ENCODE data around the gene SULF2. TPM values are rescaled to one million over a fixed set of nuclear protein-coding genes. Genes with fewer than 3 reads are reported as not detected.

Gene SULF2
- total and polyA plus RNA-seq, 2 donors (not counting 1 experiment from before 2014, with no cell fraction given), result 1.2 to 1.7 TPM

DNA sequence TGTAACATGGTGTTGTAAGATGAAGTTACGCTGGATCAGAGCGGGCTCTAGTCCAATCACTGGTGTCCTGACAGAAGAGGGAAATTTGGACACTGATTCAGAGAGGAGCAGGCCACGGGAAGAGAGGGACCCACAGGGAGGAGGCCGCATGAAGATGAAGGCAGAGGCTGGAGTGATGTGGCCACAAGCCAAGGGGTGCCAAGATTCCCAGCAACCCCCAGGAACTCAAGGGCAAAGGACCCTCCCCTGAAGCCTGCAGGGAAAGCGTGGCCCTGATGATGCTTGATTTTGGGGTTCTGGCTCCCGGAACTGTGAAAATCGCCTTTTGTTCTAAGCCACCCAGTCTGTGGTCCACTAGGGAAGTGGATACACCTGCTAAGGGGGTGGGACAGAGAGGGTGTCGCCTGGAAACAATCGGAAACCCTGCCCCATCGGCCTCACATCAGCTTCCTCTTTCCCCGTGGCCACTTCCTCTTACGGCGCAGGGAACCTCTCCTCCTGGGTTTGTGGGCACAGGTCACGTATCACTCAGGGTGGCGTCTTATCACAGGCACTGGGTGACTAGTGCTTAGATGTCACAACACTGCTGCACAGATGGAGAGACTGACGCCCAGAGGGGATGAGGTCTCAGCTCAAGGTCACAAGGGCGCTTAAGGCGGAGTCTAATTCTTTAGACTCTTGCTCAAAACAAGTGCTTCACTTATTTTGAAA, 58.0 kb downstream of the SULF2 start:
- CTCF ChIA-PET, result interaction anchor here (1.0 to 6.5 kb wide), 7 partner anchors 49 to 893 kb away, joined by 3 to 124 read pairs (median 3); partner anchors contain the start of gene SULF2
- TF ChIP-seq, protein P1, sequence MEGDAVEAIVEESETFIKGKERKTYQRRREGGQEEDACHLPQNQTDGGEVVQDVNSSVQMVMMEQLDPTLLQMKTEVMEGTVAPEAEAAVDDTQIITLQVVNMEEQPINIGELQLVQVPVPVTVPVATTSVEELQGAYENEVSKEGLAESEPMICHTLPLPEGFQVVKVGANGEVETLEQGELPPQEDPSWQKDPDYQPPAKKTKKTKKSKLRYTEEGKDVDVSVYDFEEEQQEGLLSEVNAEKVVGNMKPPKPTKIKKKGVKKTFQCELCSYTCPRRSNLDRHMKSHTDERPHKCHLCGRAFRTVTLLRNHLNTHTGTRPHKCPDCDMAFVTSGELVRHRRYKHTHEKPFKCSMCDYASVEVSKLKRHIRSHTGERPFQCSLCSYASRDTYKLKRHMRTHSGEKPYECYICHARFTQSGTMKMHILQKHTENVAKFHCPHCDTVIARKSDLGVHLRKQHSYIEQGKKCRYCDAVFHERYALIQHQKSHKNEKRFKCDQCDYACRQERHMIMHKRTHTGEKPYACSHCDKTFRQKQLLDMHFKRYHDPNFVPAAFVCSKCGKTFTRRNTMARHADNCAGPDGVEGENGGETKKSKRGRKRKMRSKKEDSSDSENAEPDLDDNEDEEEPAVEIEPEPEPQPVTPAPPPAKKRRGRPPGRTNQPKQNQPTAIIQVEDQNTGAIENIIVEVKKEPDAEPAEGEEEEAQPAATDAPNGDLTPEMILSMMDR (IDR thresholded peaks at IDR 0.05), result no peak
- TF ChIP-seq EZH2 (IDR thresholded peaks at IDR 0.05; ENCODE audit: borderline replicate concordance, insufficient read depth, low read depth, low read length, poor library complexity, severe bottlenecking), result no peak
- peaks cover 53% of the 10 kb centered on the region for H3K4me1 Mint-ChIP-seq
- peak overlapping the region; percentile 19 for H2AFZ ChIP-seq (ENCODE audit: insufficient read depth, low read depth, low read length, poor library complexity, severe bottlenecking)
- POLR2A ChIA-PET, result interaction anchor here (1.0 to 1.2 kb wide), 3 partner anchors 9 to 893 kb away, joined by 3 read pairs; no protein-coding TSS in a partner anchor
- peaks cover 0 to 7% (median 0%) of the 10 kb centered on the region in 3 donors for H3K9me3 ChIP-seq (ENCODE audit: control extremely low read depth in 1 of 3, control insufficient read depth in 2 of 3, insufficient read depth in 1 of 3, low read length in 2 of 3)
- ATAC-seq (ENCODE audit: low read depth) (peak; percentile 95), DNase-seq (peak; percentile 97)
- no peaks in the 10 kb centered on the region for H3K9me3 Mint-ChIP-seq (ENCODE audit: insufficient read depth)
- H3K4me3 Mint-ChIP-seq, result peak overlapping the region; percentile 90
- H3K79me2 ChIP-seq (ENCODE audit: control insufficient read depth, insufficient read depth, low read length), result no peaks in the 10 kb centered on the region
- WGBS (ENCODE audit: insufficient coverage), result 14% methylated on average over 12 of the region's 18 CpGs
- peak overlapping the region; percentile 97 for H3K27ac Mint-ChIP-seq
- peak overlapping the region; percentile 88 to 91 for H3K27ac ChIP-seq (ENCODE audit: low read length in 2 of 2)
- H3K27me3 ChIP-seq (replicated peaks in 1 of 4; ENCODE audit: control extremely low read depth in 1 of 4, control insufficient read depth in 3 of 4, insufficient read depth in 4 of 4, low read length in 3 of 4), result no peaks in the 10 kb centered on the region
- H3K4me3 ChIP-seq (ENCODE audit: control extremely low read depth in 1 of 5, extremely low read depth in 1 of 5, insufficient read depth in 1 of 5, low read depth in 2 of 5, low read length in 4 of 5), result peak overlapping the region; percentile 16 to 54 (median 46)
- peak overlapping the region; percentile 50 for H3K9ac ChIP-seq (ENCODE audit: low read length)
- H3K4me2 ChIP-seq (replicated peaks; ENCODE audit: low read depth, low read length, poor library complexity, severe bottlenecking), result peak overlapping the region; percentile 77
- H3K27me3 Mint-ChIP-seq, result no peaks in the 10 kb centered on the region
- intact Hi-C loops (cut with micrococcal nuclease), result loop anchor here (1.0 to 5.0 kb wide), 4 partner anchors 50 to 1195 kb away; partner anchors contain the start of gene ARFGEF2
- no peaks in the 10 kb centered on the region for H3K36me3 ChIP-seq (replicated peaks in 1 of 2; ENCODE audit: control extremely low read depth in 1 of 2, control insufficient read depth in 1 of 2, extremely low read depth in 1 of 2, insufficient read depth in 2 of 2, low read length in 1 of 2)
- H4K20me1 ChIP-seq (ENCODE audit: control insufficient read depth, insufficient read depth, low read length, poor library complexity, severe bottlenecking), result no peaks in the 10 kb centered on the region
- H3K4me1 ChIP-seq (ENCODE audit: control insufficient read depth in 2 of 2, insufficient read depth in 2 of 2, low read length in 2 of 2), result peaks cover 37 to 49% of the 10 kb centered on the region in 2 donors

DNA sequence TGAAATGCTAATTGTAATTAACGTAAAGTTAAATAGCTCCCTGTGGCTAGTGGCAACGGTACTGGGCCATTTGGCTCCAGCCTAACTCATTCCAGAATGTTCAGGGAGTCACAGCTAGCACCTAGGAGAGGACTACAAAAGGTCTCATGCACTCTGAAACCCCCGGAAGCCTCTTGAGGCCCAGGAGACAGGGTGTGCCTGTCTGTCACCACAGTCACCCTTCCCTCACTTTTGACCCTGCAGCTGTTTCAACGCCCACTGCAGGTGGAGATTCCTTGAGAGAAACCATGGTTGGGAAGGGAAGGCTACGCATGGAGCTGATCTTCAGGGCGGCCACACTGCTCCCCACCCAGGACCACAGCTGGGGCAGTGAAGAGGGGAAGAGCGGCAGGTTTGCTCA, 58.6 kb downstream of the SULF2 start:
- WGBS (ENCODE audit: insufficient coverage), result 56% methylated on average over 5 of the region's 7 CpGs
- H3K27me3 ChIP-seq (replicated peaks in 1 of 4; ENCODE audit: control extremely low read depth in 1 of 4, control insufficient read depth in 3 of 4, insufficient read depth in 4 of 4, low read length in 3 of 4), result no peaks in the 10 kb centered on the region
- intact Hi-C loops (cut with micrococcal nuclease), result loop anchor here (1.0 to 5.0 kb wide), 5 partner anchors 49 to 1196 kb away; partner anchors contain the start of gene ARFGEF2
- CTCF ChIA-PET, result interaction anchor here (1.0 to 6.5 kb wide), 6 partner anchors 49 to 894 kb away, joined by 3 to 124 read pairs (median 14); partner anchors contain the start of gene SULF2
- POLR2A ChIA-PET, result interaction anchor here (1.2 kb wide), 1 partner anchor 893 kb away, joined by 3 read pairs; no protein-coding TSS in a partner anchor
- Mint-ChIP-seq H3K27ac (peak overlapping the region; percentile 97), H3K9me3 (ENCODE audit: insufficient read depth) (no peaks in the 10 kb centered on the region), H3K4me3 (peak overlapping the region; percentile 90), H3K4me1 (peaks cover 53% of the 10 kb centered on the region), H3K27me3 (no peaks in the 10 kb centered on the region)
- H3K4me1 ChIP-seq (ENCODE audit: control insufficient read depth in 2 of 2, insufficient read depth in 2 of 2, low read length in 2 of 2), result peaks cover 37 to 49% of the 10 kb centered on the region in 2 donors
- peak overlapping the region in 1 of 5 experiments; percentile 28 for H3K4me3 ChIP-seq (ENCODE audit: control extremely low read depth in 1 of 5, extremely low read depth in 1 of 5, insufficient read depth in 1 of 5, low read depth in 2 of 5, low read length in 4 of 5)
- DNase-seq, result no peak
- H3K9ac ChIP-seq (ENCODE audit: low read length), result no peak overlapping the region
- no peaks in the 10 kb centered on the region for H4K20me1 ChIP-seq (ENCODE audit: control insufficient read depth, insufficient read depth, low read length, poor library complexity, severe bottlenecking)
- H3K79me2 ChIP-seq (ENCODE audit: control insufficient read depth, insufficient read depth, low read length), result no peaks in the 10 kb centered on the region
- peak overlapping the region; percentile 77 for H3K4me2 ChIP-seq (replicated peaks; ENCODE audit: low read depth, low read length, poor library complexity, severe bottlenecking)
- H3K27ac ChIP-seq (ENCODE audit: low read length in 2 of 2), result peak overlapping the region; percentile 88 to 91
- H2AFZ ChIP-seq (ENCODE audit: insufficient read depth, low read depth, low read length, poor library complexity, severe bottlenecking), result no peak overlapping the region
- TF ChIP-seq, protein P1 (IDR thresholded peaks at IDR 0.05), result no peak
- TF ChIP-seq EZH2 (IDR thresholded peaks at IDR 0.05; ENCODE audit: borderline replicate concordance, insufficient read depth, low read depth, low read length, poor library complexity, severe bottlenecking), result no peak
- peaks cover 0 to 7% (median 0%) of the 10 kb centered on the region in 3 donors for H3K9me3 ChIP-seq (ENCODE audit: control extremely low read depth in 1 of 3, control insufficient read depth in 2 of 3, insufficient read depth in 1 of 3, low read length in 2 of 3)
- ATAC-seq (ENCODE audit: low read depth), result no peak
- no peaks in the 10 kb centered on the region for H3K36me3 ChIP-seq (replicated peaks in 1 of 2; ENCODE audit: control extremely low read depth in 1 of 2, control insufficient read depth in 1 of 2, extremely low read depth in 1 of 2, insufficient read depth in 2 of 2, low read length in 1 of 2)
